Thyroid gland (tissue), 4 donors: Measurements from ENCODE around the gene FGR.

Experiments used
- CTCF ChIP-seq, 6 experiments: fragments of 200-600 bp in 3 of 6; fragments of 450-650 bp in 3 of 6; sonication (generic) in 3 of 6; IDR thresholded peaks; one replicate each; pipeline ENCODE4 v1.5.1; 2016 to 2019; ENCODE audit warnings: antibody characterized with exemption in 6 of 6, mild to moderate bottlenecking in 2 of 6, inconsistent platforms in 1 of 6, moderate library complexity in 1 of 6
- POLR2A ChIP-seq, 2 donors: fragments of 450-650 bp; IDR thresholded peaks; one replicate each; pipeline ENCODE4 v1.6.1; 2017; ENCODE audit warnings: antibody characterized with exemption in 2 of 2, mild to moderate bottlenecking in 2 of 2, moderate library complexity in 1 of 2

- TF ChIP-seq CTCF (IDR thresholded peaks at IDR 0.05), result no peak
- TF ChIP-seq POLR2A (IDR thresholded peaks at IDR 0.05), result peak in 1 of 2 donors; percentile 11
Measured at GRCh38 chr1:27596261-27596660, 38.7 kb downstream of the FGR start.
